BJ (cell line): ENCODE measurements around the gene PPP2R5E. TPM values are rescaled to one million over a fixed set of nuclear protein-coding genes. Genes with fewer than 3 reads are reported as not detected.

Experiments
- CTCF ChIA-PET: fragments of 350-600 bp; formaldehyde crosslinking; extraction: SDS; loops from one replicate; lab custom pipeline; 2021; ENCODE audit warnings: antibody characterized with exemption, inconsistent platforms; lab: Yijun Ruan, JAX
- POLR2A ChIA-PET: fragments of 300-600 bp; sonication (Branson Sonifier 250); formaldehyde crosslinking; extraction: SDS; loops from one replicate; lab custom pipeline; 2021; ENCODE audit warnings: antibody characterized with exemption; lab: Charles Lee
- DNase-seq: peaks from one replicate; pipeline ENCODE4 v3.0.0-alpha.2; 2011; ENCODE audit warnings: low read depth
- H3K27me3 ChIP-seq: 2 replicates; pipeline ENCODE4 v1.6.0; 2011; ENCODE audit warnings: low read length; ENCODE audit not compliant: control insufficient read depth, insufficient read depth
- H3K36me3 ChIP-seq: 2 replicates; pipeline ENCODE4 v1.5.1; 2011; ENCODE audit warnings: low read length; ENCODE audit not compliant: control insufficient read depth, insufficient read depth
- H3K4me3 ChIP-seq: 2 replicates; pipeline ENCODE4 v1.5.1; 2011; ENCODE audit warnings: low read depth, mild to moderate bottlenecking, control low read depth, low read length
- polyA plus RNA-seq: library from polyadenylated mRNA; depleted of rRNA; stranded (reverse); fragments of >200 nt; gene quantifications from 2 replicates; pipeline ENCODE4 v1.2.3, GENCODE V29; 2011
- TF ChIP-seq, protein P1 (sequence below): IDR thresholded peaks from 2 replicates; pipeline ENCODE4 v1.5.1; 2011; ENCODE audit warnings: low read depth, mild to moderate bottlenecking, control low read depth, inconsistent platforms, low read length, moderate library complexity; ENCODE audit not compliant: insufficient read depth

PPP2R5E gene
- polyA plus RNA-seq, 1 experiment, result 4.8 TPM

- ChIA-PET POLR2A (no interaction called here), CTCF (interaction anchor here (0.6 kb wide), 1 partner anchor 17 kb away, joined by 4 read pairs; no protein-coding TSS in a partner anchor)
- TF ChIP-seq, protein P1, sequence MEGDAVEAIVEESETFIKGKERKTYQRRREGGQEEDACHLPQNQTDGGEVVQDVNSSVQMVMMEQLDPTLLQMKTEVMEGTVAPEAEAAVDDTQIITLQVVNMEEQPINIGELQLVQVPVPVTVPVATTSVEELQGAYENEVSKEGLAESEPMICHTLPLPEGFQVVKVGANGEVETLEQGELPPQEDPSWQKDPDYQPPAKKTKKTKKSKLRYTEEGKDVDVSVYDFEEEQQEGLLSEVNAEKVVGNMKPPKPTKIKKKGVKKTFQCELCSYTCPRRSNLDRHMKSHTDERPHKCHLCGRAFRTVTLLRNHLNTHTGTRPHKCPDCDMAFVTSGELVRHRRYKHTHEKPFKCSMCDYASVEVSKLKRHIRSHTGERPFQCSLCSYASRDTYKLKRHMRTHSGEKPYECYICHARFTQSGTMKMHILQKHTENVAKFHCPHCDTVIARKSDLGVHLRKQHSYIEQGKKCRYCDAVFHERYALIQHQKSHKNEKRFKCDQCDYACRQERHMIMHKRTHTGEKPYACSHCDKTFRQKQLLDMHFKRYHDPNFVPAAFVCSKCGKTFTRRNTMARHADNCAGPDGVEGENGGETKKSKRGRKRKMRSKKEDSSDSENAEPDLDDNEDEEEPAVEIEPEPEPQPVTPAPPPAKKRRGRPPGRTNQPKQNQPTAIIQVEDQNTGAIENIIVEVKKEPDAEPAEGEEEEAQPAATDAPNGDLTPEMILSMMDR, result no peak
- Histone ChIP-seq H3K4me3 (no peak overlapping the region), H3K27me3 (no peaks in the 10 kb centered on the region), H3K36me3 (peaks cover 2% of the 10 kb centered on the region; the same call in 1 of the 2 replicates)
- DNase-seq, result no peak
Measured at GRCh38 chr14:63404906-63405305, 138.3 kb downstream of the PPP2R5E start.

- H3K27me3 ChIP-seq, result no peaks in the 10 kb centered on the region
- CTCF ChIA-PET, result no interaction called here
- DNase-seq, result no peak
- TF ChIP-seq, protein P1, result no peak
- POLR2A ChIA-PET, result no interaction called here
- no peak overlapping the region for H3K4me3 ChIP-seq
- peaks cover 2% of the 10 kb centered on the region; the same call in 1 of the 2 replicates for H3K36me3 ChIP-seq
Measured at GRCh38 chr14:63401646-63402045, 141.5 kb downstream of the PPP2R5E start.

DNA sequence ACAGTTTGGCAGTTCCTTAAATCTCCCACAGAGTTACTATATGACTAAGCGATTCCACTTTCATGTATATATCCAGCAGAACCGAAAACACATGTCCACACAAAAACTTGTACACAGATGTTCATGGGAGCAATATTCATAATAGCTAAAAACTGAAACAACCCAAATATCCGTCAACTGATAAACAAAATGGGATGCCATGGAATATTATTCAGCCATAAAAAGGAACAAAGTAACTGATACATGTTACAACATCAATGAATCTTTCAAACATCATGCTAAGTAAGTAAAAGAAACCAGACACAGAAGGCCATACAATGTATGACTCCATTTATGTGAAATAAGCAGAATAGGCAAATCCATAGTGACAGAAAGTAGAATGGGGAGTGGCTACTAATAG, 144.2 kb downstream of the PPP2R5E start:
- POLR2A ChIA-PET, result no interaction called here
- H3K4me3 ChIP-seq, result no peak overlapping the region
- CTCF ChIA-PET, result no interaction called here
- peaks cover 2% of the 10 kb centered on the region; the same call in 1 of the 2 replicates for H3K36me3 ChIP-seq
- TF ChIP-seq, protein P1, result no peak
- no peaks in the 10 kb centered on the region for H3K27me3 ChIP-seq
- no peak for DNase-seq

GRCh38 chr14:63394841-63395240, 148.3 kb downstream of the PPP2R5E start:
- ChIA-PET POLR2A (no interaction called here), CTCF (interaction anchor here (1.0 kb wide), 1 partner anchor 240 kb away, joined by 3 read pairs; no protein-coding TSS in a partner anchor)
- H3K36me3 ChIP-seq, result no peaks in the 10 kb centered on the region
- H3K27me3 ChIP-seq, result no peaks in the 10 kb centered on the region
- TF ChIP-seq, protein P1, result no peak
- no peak for DNase-seq
- no peak overlapping the region for H3K4me3 ChIP-seq

GRCh38 chr14:63394432-63394831, 148.7 kb downstream of the PPP2R5E start:
- POLR2A ChIA-PET, result interaction anchor here (0.6 kb wide), 1 partner anchor 12 kb away, joined by 16 read pairs; no protein-coding TSS in a partner anchor
- no peak for DNase-seq
- TF ChIP-seq, protein P1, result no peak
- no peaks in the 10 kb centered on the region for H3K36me3 ChIP-seq
- H3K27me3 ChIP-seq, result no peaks in the 10 kb centered on the region
- no peak overlapping the region for H3K4me3 ChIP-seq
- CTCF ChIA-PET, result interaction anchor here (1.0 kb wide), 1 partner anchor 241 kb away, joined by 3 read pairs; no protein-coding TSS in a partner anchor
